Lung (tissue), 12 donors: ENCODE results near the gene ACTL6B. TPM values are rescaled to one million over a fixed set of nuclear protein-coding genes. Genes with fewer than 3 reads are reported as not detected.
A peak's percentile ranks its signal among the peaks of the same experiment; 100 is the strongest.

ENCODE experiments used
- ATAC-seq: fragments of 200-7000 bp; cut with Tn5 transposase; one replicate; pipeline ENCODE4 v1.9.1; 2020; ENCODE audit warnings: moderate number of reproducible peaks; ENCODE audit not compliant: insufficient read depth, low FRiP score
- DNase-seq, 3 donors: peaks; one replicate each; pipeline ENCODE4 v3.0.0-alpha.2; 2013 to 2017
- H3K27ac ChIP-seq, 2 donors: one replicate each; pipeline ENCODE4 v1.5.1; 2013; ENCODE audit warnings: mild to moderate bottlenecking in 2 of 2, moderate library complexity in 2 of 2, control low read depth in 1 of 2, inconsistent platforms in 1 of 2, low read depth in 1 of 2, low read length in 1 of 2
- H3K27me3 ChIP-seq, 3 donors: one replicate each; pipeline ENCODE4 v1.5.1; 2013; ENCODE audit warnings: low read length in 2 of 3; ENCODE audit not compliant: control insufficient read depth in 3 of 3, insufficient read depth in 3 of 3
- H3K36me3 ChIP-seq, 4 donors: one replicate each; pipeline ENCODE4 v1.5.1; 2013; ENCODE audit warnings: low read length in 4 of 4, mild to moderate bottlenecking in 1 of 4, moderate library complexity in 1 of 4; ENCODE audit not compliant: control insufficient read depth in 4 of 4, insufficient read depth in 4 of 4
- H3K4me1 ChIP-seq, 5 donors: one replicate each; pipeline ENCODE4 v1.5.1; 2013; ENCODE audit warnings: low read length in 5 of 5, mild to moderate bottlenecking in 2 of 5, moderate library complexity in 1 of 5; ENCODE audit not compliant: control insufficient read depth in 5 of 5, insufficient read depth in 5 of 5
- H3K4me3 ChIP-seq: one replicate; pipeline ENCODE4 v1.5.1; 2013; ENCODE audit warnings: mild to moderate bottlenecking, control low read depth, moderate library complexity
- H3K9ac ChIP-seq, 2 donors: one replicate each; pipeline ENCODE4 v1.5.1; 2013; ENCODE audit warnings: low read length in 2 of 2, control low read depth in 1 of 2; ENCODE audit not compliant: insufficient read depth in 1 of 2
- H3K9me3 ChIP-seq, 4 donors: one replicate each; pipeline ENCODE4 v1.5.1; 2013; ENCODE audit warnings: low read length in 3 of 4, mild to moderate bottlenecking in 1 of 4, moderate library complexity in 1 of 4; ENCODE audit not compliant: control insufficient read depth in 4 of 4, insufficient read depth in 3 of 4
- CTCF ChIP-seq: IDR thresholded peaks from 2 replicates; pipeline ENCODE4 v1.5.1; 2012; ENCODE audit warnings: mild to moderate bottlenecking; ENCODE audit errors: control extremely low read depth, extremely low read depth
- WGBS, 2 donors: extraction: QIAGEN DNeasy Blood & Tissue Kit; methylation state at CpG; one replicate each; pipeline ENCODE4 v1.1.7; 2013; 5-methylcytosine and 5-hydroxymethylcytosine counted together
- polyA plus RNA-seq, 2 donors: library from polyadenylated mRNA; stranded (reverse); fragments of 200-250 nt; gene quantifications; one replicate each; pipeline ENCODE4 v1.2.1, GENCODE V29; 2013
- total RNA-seq, 2 donors: library from RNA; depleted of rRNA in 1 of 2; stranded (reverse); fragments of >200 nt in 1 of 2; gene quantifications; one replicate each; pipeline ENCODE4 v1.2.1, GENCODE V29; 2014 to 2021
- donor health status: control.
- donor health status: control.
- donor health status: Bipolar disorder and iron deficiency.
- donor health status: healthy.
- donor health status: DM: yes; HTN: yes; CAD: no.

ACTL6B gene
- total and polyA plus RNA-seq, 4 donors = not detected

- ATAC-seq (no peak), DNase-seq (no peak)
- H3K4me1 ChIP-seq = peaks cover 0 to 6% (median 0%) of the 10 kb centered on the region in 5 donors
- no peak for TF ChIP-seq CTCF
- WGBS, 2 donors = 78 to 91% methylated on average over 21 of the region's 21 CpGs
- no peaks in the 10 kb centered on the region for H3K27me3 ChIP-seq
- no peak overlapping the region for H3K9ac ChIP-seq
- H3K36me3 ChIP-seq = no peaks in the 10 kb centered on the region
- no peak overlapping the region for H3K27ac ChIP-seq
- H3K9me3 ChIP-seq = no peaks in the 10 kb centered on the region
- H3K4me3 ChIP-seq = no peak overlapping the region
These were observed 29.1 kb downstream of the ACTL6B start for GRCh38 chr7:100627238-100627549.

- Histone ChIP-seq H3K27ac (no peak overlapping the region), H3K9me3 (no peaks in the 10 kb centered on the region), H3K27me3 (no peaks in the 10 kb centered on the region), H3K4me3 (no peak overlapping the region), H3K36me3 (no peaks in the 10 kb centered on the region), H3K4me1 (peaks cover 0 to 6% (median 0%) of the 10 kb centered on the region in 5 donors), H3K9ac (no peak overlapping the region)
- WGBS, 2 donors = 3% methylated on average over 36 to 37 of the region's 37 CpGs
- ATAC-seq (peak; percentile 93), DNase-seq (peak; percentile 82 to 91 (median 89))
- no peak for TF ChIP-seq CTCF
These were observed 29.6 kb downstream of the ACTL6B start for GRCh38 chr7:100626530-100627237.

- H3K27ac ChIP-seq = no peak overlapping the region
- WGBS, 2 donors = 16 to 30% methylated on average over 3 of the region's 3 CpGs
- H3K4me3 ChIP-seq = no peak overlapping the region
These were observed 30.2 kb downstream of the ACTL6B start for GRCh38 chr7:100626055-100626454.

More at GRCh38 chr7:100626055-100626454, 30.2 kb downstream of the ACTL6B start:
- H3K9me3 ChIP-seq = no peaks in the 10 kb centered on the region
- TF ChIP-seq CTCF = no peak
- ATAC-seq (no peak), DNase-seq (no peak)
- no peaks in the 10 kb centered on the region for H3K36me3 ChIP-seq
- peaks cover 0 to 6% (median 0%) of the 10 kb centered on the region in 5 donors for H3K4me1 ChIP-seq
- H3K9ac ChIP-seq = no peak overlapping the region
- no peaks in the 10 kb centered on the region for H3K27me3 ChIP-seq
